T-helper 1 cell (primary cell): Measurements from ENCODE around the gene ITSN1.
"Not testable (repeated sequence)": the region's sequence is repeated elsewhere in the genome, so short reads cannot be mapped to it uniquely, and the experiment has no call there.

ENCODE experiments used
- DNase-seq, 5 donors: peaks; one replicate each; pipeline ENCODE4 v3.0.0-alpha.2; 2012 to 2020
- total RNA-seq, 4 donors: gene quantifications; one replicate each; lab custom pipeline; 2026; lab: John Stamatoyannopoulos, UW

Gene ITSN1
- total RNA-seq = 2.3 to 4.6 (median 3.4) reads per million in 4 donors

DNA sequence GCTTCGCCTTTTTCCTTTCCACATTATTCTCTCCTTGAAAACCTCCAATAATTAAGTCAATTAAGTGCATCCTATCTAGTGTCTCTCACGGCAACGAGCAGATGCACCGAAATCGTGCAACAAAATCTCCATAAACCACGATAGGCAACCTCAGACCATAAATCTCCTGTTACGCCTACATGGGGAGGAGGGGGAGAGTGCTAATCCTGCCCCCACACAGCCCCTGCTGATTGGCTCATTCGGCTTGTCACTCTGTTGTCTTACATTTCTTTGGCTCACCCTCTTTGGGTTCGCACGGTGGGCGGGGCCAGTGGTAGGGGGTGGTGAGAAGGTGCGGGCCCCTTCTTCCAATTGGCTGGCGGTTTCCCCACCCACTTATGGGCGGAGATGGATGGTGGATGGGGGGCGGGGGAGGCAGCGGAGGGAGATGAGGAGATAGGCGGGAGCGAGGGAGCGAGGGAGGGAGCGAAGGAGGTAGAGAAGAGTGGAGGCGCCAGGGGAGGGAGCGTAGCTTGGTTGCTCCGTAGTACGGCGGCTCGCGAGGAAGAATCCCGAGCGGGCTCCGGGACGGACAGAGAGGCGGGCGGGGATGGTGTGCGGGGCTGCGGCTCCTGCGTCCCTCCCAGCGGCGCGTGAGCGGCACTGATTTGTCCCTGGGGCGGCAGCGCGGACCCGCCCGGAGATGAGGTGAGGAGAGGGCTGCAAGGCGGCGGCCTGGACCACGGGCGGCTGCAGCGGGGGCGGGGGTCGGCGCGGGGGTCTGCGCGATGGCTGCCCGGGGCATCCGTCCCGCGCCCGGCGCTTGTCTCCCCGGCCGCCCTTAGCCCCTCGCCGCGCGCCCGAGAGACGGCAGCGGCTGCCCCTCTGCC lies at the start of gene ITSN1:
TSS of gene ITSN1 (plus strand) at position 475 of the 869 bp plus-strand sequence. CDS start 76,328 bp downstream, outside the sequence.
- DNase-seq = peak; percentile 98 to 100 (median 99)

DNA sequence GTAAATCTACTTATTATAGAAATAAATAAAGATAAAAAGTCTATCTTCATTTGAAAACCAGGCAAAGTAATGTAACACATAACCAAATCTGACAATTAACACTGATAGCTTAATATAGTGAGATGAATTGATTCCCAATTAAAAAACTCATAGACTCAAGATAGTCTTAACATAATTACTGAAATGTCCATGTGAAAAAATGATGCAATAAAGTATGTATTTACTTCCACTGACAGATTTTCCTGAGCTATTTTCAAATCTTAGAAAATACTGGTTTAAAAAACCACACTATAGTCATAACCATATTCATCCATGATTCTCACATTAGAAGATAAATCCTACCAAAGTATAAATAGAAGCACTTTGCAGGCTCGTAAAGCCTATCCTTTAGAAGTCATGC lies 44.2 kb upstream of the ITSN1 start:
- no peak for DNase-seq

DNA sequence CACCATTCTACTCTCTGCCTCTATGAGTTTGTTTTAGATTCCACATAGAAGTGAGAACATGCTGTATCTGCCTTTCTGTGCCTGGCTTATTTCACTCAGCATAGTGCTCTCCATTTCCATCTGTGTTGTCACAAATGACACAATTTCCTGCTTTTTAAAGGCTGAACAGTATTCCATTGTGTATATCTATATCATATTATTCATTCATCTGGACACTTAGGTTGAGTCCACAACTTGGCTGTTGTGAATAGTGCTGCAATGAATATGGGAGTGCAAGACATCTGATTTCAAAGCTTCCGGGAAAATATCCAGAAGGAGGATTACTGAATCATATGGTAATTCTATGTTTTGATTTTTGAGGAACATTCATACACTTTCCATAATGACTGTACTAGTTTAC lies 33.7 kb upstream of the ITSN1 start:
- no peak for DNase-seq

DNA sequence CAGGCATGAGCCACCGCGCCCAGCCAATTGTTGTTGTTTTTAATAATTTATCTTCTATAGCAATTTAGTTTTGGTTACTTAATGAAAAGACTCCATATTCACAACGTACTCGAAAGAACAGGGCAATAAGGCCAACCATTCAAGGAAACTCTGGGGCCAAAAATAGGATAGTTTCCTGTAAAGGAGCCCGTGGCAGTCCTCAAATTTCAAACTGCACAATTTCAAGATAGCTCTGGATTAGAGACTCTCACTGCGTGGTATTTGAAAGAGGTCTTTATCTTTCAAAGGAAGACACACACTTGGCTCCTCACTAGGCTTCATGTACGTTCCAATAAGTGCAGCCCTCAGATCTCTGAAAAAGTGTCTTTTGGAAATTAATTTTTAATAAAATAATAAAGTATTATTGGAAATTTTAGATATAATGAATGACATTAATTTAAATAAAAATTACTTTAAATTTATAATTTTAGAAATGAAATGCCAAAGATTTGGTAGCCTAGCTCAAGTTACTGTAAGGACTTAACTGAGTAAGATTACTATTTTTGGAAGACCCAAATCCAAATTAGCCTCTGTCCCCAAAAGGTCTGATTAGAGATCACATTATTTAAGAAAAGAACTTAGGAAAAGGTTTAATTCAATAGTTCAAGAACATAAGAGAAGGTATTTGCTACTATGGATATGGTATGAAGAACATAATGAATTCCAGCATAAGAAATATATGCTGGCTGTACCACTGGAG lies 31.1 kb upstream of the ITSN1 start:
- no peak for DNase-seq

DNA sequence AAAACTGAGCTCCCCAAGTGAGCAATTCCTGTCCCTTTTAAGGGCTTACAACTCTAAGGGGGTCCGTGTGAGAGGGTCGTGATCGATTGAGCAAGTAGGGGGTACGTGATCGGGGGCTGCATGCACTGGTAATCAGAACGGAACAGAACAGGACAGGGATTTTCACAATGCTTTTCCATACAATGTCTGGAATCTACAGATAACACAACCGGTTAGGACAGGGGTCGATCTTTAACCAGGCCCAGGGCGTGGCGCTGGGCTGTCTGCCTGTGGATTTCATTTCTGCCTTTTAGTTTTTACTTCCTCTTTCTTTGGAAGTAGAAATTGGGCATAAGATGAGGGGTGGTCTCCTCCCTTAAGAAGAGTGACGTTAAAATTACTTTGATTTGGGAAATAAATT lies 24.7 kb upstream of the ITSN1 start:
- DNase-seq = not testable (repeated sequence)

DNA sequence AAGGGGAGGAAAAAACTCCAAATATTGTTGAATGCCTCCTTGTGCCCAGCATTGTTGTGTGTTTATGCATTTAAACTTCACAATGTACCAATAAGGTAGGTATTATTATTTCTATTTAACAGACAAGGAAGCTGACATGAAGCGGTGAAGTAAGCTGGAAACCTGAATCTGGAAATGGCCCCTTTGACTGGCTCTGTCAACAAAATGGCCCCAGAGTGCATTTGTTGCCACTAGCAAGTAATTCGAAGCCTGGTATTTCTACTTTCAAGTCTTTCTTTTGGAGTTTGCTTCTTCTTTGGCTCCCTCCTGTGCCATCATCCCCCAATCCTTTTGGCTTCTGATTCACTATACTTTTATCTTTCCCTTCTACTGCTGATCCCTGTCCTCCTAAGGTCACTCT lies 23.9 kb upstream of the ITSN1 start:
- no peak for DNase-seq

DNA sequence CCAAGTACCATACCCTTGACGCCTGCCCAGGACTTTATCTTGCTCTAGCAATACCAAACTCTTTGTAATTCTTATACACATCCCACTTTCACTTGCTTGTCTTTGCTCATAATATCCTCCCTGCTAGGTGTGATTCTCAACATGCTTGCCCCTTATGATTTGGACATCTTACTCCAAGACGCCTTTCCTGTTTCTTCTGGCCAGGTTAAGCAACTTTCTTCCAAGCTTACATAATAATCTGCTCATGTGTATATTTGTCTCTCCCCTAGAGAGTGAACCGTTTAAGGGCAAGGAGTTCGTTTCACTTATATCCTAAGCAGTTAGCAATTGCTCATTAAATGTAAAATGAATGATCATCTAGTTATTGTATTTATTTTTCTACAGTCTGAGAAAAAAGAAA lies 22.6 kb upstream of the ITSN1 start:
- no peak for DNase-seq

DNA sequence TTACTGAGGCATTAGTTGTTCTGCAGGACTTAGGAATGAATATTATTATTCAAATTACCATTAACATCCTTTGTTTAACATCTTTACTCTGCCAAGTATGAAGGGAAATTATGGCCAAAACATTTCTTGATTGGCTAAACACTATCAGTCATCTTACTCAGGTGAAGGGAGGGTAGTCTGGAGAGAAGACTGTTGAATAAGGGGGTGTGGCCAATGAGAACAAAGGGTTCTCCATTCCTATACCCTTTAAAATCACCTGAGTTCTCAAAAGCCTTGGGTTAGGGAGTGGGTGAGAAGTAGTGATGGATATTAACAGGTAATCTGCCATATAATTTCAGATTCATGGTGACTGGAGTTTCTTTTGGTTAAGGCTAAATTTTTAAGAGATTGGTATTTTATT lies 20.0 kb upstream of the ITSN1 start:
- DNase-seq = no peak

DNA sequence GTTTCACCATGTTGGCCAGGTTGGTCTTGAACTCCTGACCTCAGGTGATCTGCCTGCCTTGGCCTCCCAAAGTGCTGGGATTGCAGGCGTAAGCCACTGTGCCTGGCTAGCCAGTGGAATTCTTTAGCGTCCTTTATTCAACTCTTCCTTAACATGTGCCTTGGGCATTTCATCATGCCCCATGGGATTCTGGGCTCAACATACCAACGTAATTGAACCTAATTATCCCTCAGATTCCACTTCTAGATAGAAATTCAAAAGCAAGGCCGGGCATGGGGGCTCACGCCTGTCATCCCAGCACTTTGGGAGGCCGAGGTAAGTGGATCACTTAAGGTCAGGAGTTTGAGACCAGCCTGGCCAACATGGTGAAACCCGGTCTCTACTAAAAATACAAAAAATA lies 16.1 kb upstream of the ITSN1 start:
- not testable (repeated sequence) for DNase-seq

DNA sequence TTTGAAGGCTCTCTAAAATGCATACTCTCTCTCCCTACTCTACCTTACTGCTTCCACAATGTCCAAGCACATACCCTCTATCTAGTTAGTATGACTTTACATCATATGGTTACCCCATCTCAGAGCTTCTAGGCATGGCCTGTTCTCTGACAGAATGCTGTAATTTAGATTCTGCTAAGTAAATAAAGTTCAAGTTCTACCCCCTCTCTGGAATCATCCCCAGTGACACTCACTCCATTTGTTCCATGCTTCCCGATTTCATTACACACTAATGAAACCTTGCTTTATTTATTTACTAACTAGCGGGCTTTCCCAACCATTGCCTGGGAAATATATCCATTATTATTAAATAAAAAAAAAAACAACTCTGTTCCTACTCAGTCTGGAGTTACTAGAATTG lies 8.0 kb upstream of the ITSN1 start:
- DNase-seq = no peak

DNA sequence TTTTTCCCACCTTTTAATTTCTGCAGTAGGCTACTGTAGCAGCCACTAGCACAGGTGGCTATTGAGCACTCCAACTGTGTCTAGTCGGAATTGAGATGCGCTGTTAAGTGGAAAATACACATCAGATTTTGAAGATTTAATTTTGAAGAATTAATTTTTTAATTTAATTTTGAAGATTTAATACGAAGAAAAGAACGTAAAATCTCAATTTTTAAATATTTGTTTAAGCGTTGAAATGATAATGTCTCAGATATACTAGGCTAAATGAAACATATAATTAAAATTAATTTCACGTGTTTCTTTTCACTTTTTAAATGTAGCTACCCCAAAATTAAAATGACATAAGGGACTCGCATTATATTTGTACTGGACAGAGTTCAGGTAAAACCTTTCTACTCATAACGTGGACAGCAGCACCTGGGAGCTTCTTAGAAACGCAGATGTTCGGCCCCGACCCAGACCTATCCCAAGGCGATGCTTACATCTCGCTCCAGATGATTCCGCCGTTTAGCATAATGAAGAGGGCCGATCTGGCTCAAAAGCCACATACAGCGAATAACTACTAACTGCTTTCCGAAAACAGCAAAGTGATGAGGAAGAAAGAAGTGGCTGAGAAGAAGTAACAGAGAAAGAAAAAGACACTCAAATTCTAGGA lies 1.5 kb upstream of the ITSN1 start:
- DNase-seq = no peak

DNA sequence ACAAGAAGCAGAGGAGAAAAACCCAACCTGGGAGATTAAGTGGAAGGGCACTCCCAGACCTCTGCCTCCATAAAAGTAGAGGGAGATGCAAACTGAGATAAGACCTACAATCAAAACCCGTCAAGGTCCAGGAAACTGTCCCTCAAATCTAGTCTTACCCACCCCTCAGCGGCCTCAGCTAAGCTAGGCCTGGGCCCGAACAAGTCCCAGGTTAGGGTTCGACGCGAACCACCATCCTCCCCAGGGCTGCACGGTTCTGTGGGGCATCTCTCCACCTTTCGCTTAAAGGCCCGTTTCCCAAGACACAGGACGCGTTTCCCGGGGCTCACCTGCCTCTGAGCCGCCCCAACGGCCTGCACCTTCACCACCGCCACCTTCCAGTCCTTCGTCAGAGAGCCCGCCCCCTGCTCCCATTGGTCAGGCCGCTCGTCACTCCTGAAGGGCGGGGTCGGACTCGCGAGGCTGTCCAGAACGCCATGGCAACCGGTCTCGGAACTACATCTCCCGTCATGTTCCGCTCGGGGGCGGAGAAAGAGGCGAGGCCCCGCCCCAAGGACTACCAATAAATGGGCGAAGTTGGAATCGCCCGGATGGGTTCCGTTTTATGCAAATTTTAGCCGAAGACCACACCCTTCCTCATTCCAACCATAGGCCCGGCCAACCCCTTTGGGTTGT lies 812 bp upstream of the ITSN1 start, which contains the start of gene CRYZL1:
TSS of gene CRYZL1 (minus strand) at position 390 of the 675 bp plus-strand sequence. CDS start 10,190 bp downstream, outside the sequence.
- peak; percentile 99 to 100 (median 100) for DNase-seq

DNA sequence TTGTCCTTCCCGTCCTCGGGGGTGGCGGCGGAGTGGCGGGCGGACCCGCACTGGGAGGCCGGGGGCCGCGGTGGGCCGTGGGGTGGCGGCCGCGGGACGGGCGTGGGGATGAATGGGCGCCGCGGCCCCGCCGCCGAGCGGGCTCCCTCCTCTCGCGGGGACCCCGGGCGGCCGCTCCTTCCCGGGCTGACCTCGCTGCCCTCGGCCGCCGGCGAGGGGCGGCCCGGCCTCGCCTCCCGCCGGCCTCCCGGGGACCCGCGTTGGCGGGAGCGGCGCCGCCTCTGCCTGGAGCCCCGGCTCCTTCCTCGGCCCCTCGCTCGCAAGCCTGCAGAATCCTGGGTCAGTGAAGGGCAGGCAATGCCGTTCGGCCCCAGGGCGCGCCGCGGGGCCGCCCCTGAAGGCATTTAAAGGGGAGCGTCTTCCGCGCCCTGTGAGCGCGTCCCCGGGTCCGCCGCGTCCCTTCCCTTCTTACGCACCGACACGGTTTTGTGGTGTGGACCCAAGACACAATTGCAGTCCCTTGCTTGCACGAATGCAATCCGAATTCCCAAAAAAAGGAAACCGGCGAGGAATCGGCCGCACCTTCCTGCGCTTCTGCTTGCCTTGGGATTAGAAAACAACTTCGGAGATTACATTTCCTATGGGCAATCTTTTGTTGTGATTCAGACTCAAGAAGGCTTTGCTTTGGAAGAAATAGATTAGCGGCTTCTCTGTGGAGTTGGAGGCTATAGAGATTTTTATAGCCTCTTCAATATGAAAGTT lies 776 bp downstream of the ITSN1 start:
- peak in 2 of 5 donors; percentile 11 to 16 for DNase-seq

DNA sequence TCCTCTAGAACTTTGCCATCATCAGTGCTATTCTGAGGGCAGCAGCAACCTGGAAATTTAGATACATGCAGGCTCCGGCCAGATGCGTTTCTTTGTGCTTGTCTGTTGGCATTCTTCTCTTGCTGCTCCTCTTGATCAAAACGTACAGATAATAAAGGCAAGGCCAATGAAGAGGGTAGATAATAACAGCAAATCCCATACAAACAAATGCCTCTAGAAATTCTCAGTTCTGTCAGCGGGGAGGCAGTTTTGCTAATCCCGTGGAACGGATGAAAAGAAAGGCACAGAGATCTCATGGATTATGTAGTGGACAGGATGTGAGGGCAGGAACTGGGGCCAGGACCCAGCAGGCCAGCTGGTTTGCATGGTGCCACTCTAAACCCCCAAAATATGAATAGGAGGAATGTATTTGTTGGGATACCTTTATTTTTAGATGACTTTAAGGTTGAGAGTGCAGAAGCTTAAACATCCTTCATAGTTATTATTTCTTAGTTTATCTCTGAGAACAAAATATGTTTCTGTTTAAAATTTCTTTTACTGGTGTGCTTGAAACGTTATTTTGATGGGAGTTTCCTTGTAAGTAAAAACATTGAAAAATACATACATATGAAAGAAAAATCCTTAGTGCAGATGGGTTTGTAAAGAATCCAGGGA lies 1.5 kb downstream of the ITSN1 start:
- no peak for DNase-seq

DNA sequence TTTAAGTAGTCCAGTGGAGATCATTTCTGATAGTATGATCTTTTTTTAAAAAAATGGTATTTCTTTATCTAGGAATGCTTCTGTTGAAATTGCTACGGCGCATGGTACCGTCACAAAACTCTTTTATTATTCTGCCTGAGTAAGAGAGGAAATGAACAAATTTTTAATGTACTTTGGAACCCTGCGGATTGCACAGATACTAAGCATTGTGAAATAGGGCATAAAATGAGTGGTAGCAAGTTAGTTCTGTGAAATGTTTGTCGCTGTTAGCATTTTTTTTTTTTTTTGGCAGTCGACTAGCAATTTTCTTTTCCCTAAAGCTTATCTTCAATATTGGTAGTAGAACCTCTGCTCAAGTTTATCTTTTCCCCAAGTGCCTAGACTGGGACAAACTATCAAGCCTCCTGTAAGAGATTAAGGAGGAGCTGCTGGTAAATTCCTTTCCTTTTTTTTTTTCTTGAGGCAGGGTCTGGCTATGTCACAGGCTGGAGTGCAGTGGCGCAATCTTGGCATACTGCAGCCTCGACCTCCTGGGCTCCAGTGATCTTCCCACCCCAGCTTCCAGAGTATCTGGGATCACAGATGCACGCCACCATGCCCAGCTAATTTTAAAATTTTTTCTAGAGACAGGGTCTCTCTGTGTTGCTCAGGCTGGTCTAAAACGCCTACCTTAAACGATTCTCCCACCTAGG lies 2.2 kb downstream of the ITSN1 start:
- DNase-seq = no peak

DNA sequence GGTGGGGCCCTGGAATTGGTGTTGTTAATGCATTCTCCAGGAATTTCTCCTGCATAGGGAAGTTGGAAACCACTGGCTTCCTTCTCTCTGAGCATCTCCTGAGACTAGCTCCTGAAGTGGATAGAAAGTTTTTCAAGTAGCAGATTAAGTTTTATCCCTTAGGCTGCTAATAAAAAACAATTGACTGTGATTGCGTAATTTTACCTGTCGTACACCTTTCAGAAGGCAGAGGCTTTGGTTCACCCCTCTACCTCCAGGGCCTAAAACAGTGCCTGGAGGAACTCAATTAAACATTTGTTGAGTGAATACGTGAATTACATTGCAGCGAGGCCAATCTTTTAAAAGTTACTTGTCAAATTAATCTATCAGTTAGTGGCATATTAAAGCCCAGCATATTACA lies 3.4 kb downstream of the ITSN1 start:
- DNase-seq = no peak

DNA sequence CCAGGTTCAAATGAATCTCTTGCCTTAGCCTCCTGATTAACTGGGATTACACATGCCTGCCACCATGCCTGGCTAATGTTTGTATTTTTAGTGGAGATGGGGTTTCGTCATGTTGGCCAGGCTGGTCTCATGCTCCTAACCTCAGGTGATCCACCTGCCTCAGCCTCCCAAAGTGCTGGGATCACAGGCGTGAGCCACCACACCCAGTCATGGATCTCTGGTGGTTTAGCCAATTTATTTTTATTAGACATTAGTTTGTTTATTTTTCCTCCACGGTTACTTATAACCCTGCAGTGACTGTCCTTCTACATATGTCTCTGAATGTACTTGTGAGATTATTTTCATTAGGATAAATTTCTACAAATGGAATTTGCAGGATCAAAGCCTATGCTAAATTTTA lies 5.3 kb downstream of the ITSN1 start:
- no peak for DNase-seq

DNA sequence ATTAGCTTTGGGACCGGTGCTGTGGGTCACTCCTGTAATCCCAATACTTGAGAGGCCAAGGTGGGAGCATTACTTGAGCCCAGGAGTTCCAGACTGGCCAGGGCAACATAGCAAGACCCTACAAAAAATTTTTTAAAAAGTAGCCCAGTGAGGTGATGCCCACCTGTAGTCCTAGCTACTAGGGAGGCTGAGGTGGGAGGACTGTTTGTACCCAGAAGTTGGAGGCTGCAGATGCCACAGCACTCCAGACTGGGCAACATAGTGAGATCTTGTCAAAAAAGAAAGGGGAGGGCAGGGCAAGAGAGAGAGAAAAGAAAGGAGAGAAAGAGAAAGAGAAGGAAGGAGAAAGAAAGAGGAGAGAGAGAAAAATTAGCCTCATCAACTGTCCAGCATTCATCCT lies 6.3 kb downstream of the ITSN1 start:
- DNase-seq = no peak

DNA sequence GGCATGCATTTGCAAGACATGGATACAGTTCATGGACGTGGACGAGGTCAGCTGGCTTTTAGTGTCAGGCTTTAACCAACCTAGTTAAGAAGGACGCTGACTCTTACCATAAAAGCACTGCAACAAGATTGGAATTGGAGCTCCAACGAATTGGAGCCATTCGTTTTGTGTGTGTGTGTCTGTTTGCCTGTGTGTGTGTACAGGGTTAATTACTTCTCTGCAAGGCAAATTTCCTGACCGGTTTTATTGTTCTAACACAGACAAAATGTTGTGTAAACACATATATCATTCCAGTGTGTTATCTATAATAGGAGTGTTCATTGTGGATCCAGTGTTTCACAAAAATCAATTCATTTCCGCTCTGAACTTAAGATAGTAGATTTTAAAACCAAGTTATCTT lies 7.9 kb downstream of the ITSN1 start:
- no peak for DNase-seq

DNA sequence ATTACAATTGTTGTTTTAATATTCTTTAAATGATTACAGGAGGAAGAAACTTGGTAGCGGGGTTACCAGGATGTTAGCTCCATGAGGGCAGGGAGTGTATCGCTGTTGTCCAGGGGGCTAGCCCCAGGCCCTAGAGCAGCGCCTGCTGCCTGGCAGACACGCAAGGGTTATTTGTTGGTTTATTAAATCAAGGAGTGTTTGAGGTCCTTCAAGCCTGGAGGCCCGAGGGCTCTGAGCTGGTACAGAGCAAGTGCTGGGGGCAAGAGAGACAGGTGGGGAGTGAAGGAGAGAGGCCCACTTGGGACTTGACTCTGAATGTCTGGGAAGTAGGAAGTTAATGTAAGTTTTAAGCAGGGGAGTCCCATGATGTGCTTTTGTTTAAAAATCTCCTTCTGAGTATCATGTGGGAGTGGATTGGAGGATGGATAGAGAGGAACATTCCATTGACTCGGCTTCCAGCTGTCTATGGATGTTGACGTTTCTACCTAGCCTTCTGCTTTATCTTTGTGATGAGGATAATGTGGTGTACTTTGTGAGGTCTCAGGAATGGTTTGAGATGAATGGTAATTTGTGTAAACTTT lies 8.7 kb downstream of the ITSN1 start:
- DNase-seq = no peak
